Gastroesophageal sphincter (tissue), 3 donors: ENCODE measurements around the gene LDLRAD3.

ENCODE experiments used
- POLR2A ChIP-seq, 2 donors: fragments of 450-650 bp; IDR thresholded peaks; one replicate each; pipeline ENCODE4 v1.6.1; 2017; ENCODE audit warnings: antibody characterized with exemption in 2 of 2, mild to moderate bottlenecking in 2 of 2, moderate library complexity in 1 of 2
- POLR2AphosphoS5 ChIP-seq: sonication (generic); formaldehyde crosslinking; IDR thresholded peaks from one replicate; pipeline ENCODE4 v1.6.1; 2017; ENCODE audit warnings: antibody characterized with exemption
- TF ChIP-seq, protein P1 (sequence below), 4 experiments: fragments of 200-600 bp in 2 of 4; fragments of 450-650 bp in 2 of 4; sonication (generic) in 1 of 4; IDR thresholded peaks; one replicate each; pipeline ENCODE4 v1.5.1; 2017 to 2019; ENCODE audit warnings: antibody characterized with exemption in 4 of 4, mild to moderate bottlenecking in 2 of 4, moderate library complexity in 2 of 4

DNA sequence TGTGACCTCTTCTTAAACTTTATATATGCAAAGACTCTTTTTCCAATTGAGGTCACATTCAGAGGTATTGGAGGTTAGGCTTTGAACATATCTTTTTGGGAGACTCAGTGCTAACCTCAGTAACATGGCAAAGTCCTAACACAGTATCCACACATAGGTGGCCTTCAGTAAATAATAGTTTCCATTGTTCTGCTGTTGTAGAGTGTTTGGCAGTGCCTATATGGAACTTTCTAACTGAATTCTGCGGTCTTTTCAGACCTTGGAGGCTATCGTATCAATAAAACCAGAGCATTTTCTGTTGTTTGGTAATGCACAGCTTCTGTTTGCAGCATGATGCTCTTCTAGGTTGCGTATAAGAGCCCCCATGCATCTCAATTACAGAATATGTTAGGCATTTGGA is 47.0 kb downstream of the LDLRAD3 start:
- TF ChIP-seq, protein P1, sequence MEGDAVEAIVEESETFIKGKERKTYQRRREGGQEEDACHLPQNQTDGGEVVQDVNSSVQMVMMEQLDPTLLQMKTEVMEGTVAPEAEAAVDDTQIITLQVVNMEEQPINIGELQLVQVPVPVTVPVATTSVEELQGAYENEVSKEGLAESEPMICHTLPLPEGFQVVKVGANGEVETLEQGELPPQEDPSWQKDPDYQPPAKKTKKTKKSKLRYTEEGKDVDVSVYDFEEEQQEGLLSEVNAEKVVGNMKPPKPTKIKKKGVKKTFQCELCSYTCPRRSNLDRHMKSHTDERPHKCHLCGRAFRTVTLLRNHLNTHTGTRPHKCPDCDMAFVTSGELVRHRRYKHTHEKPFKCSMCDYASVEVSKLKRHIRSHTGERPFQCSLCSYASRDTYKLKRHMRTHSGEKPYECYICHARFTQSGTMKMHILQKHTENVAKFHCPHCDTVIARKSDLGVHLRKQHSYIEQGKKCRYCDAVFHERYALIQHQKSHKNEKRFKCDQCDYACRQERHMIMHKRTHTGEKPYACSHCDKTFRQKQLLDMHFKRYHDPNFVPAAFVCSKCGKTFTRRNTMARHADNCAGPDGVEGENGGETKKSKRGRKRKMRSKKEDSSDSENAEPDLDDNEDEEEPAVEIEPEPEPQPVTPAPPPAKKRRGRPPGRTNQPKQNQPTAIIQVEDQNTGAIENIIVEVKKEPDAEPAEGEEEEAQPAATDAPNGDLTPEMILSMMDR (IDR thresholded peaks at IDR 0.05): no peak
- no peak for TF ChIP-seq POLR2AphosphoS5
- TF ChIP-seq POLR2A (IDR thresholded peaks at IDR 0.05): no peak
